ENCODE measurements around the gene SHISA7.

The SHISA7 gene

DNA sequence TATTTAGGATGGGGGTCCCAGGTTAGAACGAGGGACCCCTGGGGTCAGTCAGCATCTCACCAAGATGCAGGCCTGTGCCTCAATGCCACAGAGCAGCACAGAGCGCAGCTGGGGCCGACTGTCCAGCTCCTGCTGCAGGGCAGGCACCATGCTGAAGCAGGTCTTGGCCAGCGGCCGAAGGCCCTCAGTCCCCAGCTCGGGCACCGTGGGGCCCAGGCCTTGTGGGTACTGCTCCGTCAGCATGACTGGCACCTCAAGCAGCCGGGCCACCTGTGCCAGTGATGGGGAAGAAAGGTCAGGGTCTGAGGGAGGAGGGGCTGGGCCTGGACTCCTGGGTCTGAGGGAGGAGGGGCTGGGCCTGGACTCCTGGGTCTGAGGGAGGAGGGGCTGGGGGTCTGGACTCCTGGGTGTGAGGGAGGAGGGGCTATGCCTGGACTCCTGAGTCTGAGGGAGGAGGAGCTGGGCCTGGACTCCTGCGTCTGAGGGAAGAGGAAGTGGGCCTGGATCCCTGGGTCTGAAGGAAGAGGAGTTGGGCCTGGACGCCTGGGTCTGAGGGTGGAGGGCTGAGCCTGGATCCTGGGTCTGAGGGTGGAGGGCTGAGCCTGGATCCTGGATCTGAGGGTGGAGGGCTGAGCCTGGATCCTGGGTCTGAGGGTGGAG is 12.6 kb upstream of the SHISA7 start:
- no peak for TF ChIP-seq CSDC2 (CRISPR knock-in tag; IDR thresholded peaks at IDR 0.05)
- TF ChIP-seq, protein P1, sequence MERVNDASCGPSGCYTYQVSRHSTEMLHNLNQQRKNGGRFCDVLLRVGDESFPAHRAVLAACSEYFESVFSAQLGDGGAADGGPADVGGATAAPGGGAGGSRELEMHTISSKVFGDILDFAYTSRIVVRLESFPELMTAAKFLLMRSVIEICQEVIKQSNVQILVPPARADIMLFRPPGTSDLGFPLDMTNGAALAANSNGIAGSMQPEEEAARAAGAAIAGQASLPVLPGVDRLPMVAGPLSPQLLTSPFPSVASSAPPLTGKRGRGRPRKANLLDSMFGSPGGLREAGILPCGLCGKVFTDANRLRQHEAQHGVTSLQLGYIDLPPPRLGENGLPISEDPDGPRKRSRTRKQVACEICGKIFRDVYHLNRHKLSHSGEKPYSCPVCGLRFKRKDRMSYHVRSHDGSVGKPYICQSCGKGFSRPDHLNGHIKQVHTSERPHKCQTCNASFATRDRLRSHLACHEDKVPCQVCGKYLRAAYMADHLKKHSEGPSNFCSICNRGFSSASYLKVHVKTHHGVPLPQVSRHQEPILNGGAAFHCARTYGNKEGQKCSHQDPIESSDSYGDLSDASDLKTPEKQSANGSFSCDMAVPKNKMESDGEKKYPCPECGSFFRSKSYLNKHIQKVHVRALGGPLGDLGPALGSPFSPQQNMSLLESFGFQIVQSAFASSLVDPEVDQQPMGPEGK (CRISPR knock-in tag; IDR thresholded peaks at IDR 0.05; ENCODE audit: borderline replicate concordance) = no peak
- TF ChIP-seq, protein P2, sequence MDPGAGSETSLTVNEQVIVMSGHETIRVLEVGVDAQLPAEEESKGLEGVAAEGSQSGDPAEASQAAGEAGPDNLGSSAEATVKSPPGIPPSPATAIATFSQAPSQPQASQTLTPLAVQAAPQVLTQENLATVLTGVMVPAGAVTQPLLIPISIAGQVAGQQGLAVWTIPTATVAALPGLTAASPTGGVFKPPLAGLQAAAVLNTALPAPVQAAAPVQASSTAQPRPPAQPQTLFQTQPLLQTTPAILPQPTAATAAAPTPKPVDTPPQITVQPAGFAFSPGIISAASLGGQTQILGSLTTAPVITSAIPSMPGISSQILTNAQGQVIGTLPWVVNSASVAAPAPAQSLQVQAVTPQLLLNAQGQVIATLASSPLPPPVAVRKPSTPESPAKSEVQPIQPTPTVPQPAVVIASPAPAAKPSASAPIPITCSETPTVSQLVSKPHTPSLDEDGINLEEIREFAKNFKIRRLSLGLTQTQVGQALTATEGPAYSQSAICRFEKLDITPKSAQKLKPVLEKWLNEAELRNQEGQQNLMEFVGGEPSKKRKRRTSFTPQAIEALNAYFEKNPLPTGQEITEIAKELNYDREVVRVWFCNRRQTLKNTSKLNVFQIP (CRISPR knock-in tag; IDR thresholded peaks at IDR 0.05; ENCODE audit: borderline replicate concordance, low read depth) = no peak
- TF ChIP-seq ISL1 (CRISPR knock-in tag; IDR thresholded peaks at IDR 0.05) = no peak
- no peak for TF ChIP-seq OSR1 (CRISPR knock-in tag; IDR thresholded peaks at IDR 0.05)
- no peak for TF ChIP-seq ZFP3 (CRISPR knock-in tag; IDR thresholded peaks at IDR 0.05)

DNA sequence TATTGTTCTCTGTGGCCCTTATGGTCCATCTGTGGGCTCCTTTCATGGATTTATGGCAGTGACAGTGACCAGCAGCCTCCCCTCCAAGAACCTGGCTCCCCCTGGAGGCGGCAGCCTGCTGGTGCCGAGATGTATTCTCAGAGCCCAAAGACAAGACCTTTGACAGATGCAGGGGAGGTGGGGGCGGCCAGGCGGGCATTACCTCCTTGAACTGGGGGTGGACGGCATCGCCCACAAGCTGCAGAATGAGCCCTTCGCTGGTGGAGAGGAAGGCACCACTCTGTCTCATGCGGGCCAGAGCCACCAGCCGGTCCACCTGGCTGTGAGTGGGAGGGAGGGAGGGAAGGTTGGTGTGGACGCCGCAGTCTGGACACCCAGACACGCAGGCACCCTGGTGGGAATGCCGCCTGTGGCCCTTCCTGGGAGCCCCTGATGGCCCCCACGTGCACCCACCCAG is 11.7 kb upstream of the SHISA7 start:
- peak; percentile 69 for ATAC-seq

More for the DNA sequence above, 12.6 kb upstream of the SHISA7 start:
- ATAC-seq = no peak

DNA sequence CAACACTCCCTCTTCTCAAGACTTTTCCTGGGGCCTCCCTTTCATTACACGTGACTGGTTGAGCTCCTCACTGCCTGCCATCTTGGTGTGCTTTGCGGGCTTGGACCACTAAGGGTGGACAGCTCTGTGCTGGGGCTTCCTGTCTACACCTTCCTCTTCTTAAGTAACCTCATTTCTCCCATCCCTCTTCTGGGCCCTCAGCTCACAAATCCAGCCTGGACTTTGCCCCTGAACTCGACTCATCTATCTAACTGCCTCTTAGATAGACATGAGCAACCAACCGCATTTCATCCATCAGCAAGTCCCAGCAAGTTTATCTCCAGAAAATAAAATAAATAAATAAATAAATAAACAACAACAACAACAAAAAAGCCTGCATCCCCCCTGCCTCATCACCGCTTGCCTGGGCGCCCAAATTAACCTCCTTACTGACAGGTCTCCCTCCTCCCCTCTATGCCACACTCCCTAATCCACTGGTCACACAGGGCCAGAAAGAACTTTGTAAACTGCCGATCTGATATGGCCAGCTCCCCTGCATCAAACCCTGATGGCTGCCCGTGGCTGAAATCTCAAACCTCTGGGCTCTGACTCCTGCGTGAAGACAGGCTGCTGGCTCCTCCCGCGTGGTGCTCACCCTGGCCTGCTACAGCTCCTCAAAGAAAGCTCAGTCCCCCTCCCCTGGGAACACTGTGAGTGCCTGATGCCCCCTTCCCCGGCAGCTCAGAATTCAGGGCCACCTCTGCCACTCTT is 10.6 kb upstream of the SHISA7 start:
- no peak for ATAC-seq
- TF ChIP-seq ZC3H10 (CRISPR knock-in tag; IDR thresholded peaks at IDR 0.05) = no peak
- no peak for TF ChIP-seq BACH2 (CRISPR knock-in tag; IDR thresholded peaks at IDR 0.05; ENCODE audit: borderline replicate concordance)
- TF ChIP-seq ESRRG (CRISPR knock-in tag; IDR thresholded peaks at IDR 0.05) = no peak
- no peak for TF ChIP-seq SNAI2 (CRISPR knock-in tag; IDR thresholded peaks at IDR 0.05)
- TF ChIP-seq OSR1 (CRISPR knock-in tag; IDR thresholded peaks at IDR 0.05) = no peak
- TF ChIP-seq TCF4 (CRISPR knock-in tag; IDR thresholded peaks at IDR 0.05; ENCODE audit: borderline replicate concordance) = no peak
- TF ChIP-seq, protein P3, sequence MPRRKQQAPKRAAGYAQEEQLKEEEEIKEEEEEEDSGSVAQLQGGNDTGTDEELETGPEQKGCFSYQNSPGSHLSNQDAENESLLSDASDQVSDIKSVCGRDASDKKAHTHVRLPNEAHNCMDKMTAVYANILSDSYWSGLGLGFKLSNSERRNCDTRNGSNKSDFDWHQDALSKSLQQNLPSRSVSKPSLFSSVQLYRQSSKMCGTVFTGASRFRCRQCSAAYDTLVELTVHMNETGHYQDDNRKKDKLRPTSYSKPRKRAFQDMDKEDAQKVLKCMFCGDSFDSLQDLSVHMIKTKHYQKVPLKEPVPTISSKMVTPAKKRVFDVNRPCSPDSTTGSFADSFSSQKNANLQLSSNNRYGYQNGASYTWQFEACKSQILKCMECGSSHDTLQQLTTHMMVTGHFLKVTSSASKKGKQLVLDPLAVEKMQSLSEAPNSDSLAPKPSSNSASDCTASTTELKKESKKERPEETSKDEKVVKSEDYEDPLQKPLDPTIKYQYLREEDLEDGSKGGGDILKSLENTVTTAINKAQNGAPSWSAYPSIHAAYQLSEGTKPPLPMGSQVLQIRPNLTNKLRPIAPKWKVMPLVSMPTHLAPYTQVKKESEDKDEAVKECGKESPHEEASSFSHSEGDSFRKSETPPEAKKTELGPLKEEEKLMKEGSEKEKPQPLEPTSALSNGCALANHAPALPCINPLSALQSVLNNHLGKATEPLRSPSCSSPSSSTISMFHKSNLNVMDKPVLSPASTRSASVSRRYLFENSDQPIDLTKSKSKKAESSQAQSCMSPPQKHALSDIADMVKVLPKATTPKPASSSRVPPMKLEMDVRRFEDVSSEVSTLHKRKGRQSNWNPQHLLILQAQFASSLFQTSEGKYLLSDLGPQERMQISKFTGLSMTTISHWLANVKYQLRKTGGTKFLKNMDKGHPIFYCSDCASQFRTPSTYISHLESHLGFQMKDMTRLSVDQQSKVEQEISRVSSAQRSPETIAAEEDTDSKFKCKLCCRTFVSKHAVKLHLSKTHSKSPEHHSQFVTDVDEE (CRISPR knock-in tag; IDR thresholded peaks at IDR 0.05) = no peak
- no peak for TF ChIP-seq ZNF70 (CRISPR knock-in tag; IDR thresholded peaks at IDR 0.05)
- TF ChIP-seq, protein P4, sequence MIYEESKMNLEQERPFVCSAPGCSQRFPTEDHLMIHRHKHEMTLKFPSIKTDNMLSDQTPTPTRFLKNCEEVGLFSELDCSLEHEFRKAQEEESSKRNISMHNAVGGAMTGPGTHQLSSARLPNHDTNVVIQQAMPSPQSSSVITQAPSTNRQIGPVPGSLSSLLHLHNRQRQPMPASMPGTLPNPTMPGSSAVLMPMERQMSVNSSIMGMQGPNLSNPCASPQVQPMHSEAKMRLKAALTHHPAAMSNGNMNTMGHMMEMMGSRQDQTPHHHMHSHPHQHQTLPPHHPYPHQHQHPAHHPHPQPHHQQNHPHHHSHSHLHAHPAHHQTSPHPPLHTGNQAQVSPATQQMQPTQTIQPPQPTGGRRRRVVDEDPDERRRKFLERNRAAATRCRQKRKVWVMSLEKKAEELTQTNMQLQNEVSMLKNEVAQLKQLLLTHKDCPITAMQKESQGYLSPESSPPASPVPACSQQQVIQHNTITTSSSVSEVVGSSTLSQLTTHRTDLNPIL (CRISPR knock-in tag; IDR thresholded peaks at IDR 0.05; ENCODE audit: low read depth) = no peak
- TF ChIP-seq, protein P5, sequence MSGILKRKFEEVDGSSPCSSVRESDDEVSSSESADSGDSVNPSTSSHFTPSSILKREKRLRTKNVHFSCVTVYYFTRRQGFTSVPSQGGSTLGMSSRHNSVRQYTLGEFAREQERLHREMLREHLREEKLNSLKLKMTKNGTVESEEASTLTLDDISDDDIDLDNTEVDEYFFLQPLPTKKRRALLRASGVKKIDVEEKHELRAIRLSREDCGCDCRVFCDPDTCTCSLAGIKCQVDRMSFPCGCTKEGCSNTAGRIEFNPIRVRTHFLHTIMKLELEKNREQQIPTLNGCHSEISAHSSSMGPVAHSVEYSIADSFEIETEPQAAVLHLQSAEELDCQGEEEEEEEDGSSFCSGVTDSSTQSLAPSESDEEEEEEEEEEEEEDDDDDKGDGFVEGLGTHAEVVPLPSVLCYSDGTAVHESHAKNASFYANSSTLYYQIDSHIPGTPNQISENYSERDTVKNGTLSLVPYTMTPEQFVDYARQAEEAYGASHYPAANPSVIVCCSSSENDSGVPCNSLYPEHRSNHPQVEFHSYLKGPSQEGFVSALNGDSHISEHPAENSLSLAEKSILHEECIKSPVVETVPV (CRISPR knock-in tag; IDR thresholded peaks at IDR 0.05) = no peak
- TF ChIP-seq, protein P2 (CRISPR knock-in tag; IDR thresholded peaks at IDR 0.05; ENCODE audit: borderline replicate concordance, low read depth) = no peak
- TF ChIP-seq GLIS3 (CRISPR knock-in tag; IDR thresholded peaks at IDR 0.05) = no peak
- no peak for TF ChIP-seq RARB (CRISPR knock-in tag; IDR thresholded peaks at IDR 0.05)
- TF ChIP-seq ZFP3 (CRISPR knock-in tag; IDR thresholded peaks at IDR 0.05) = no peak
- TF ChIP-seq, protein P1 (CRISPR knock-in tag; IDR thresholded peaks at IDR 0.05; ENCODE audit: borderline replicate concordance) = no peak
- no peak for TF ChIP-seq ZNF565 (CRISPR knock-in tag; conservative IDR thresholded peaks at IDR 0.05; ENCODE audit: low read depth)
- TF ChIP-seq ISL1 (CRISPR knock-in tag; IDR thresholded peaks at IDR 0.05) = no peak

More for the DNA sequence above, 11.7 kb upstream of the SHISA7 start:
- TF ChIP-seq, protein P2 (CRISPR knock-in tag; IDR thresholded peaks at IDR 0.05; ENCODE audit: borderline replicate concordance, low read depth) = no peak
